Spinal cord (tissue), 10 donors: ENCODE results near the gene TMEM147. TPM values are rescaled to one million over a fixed set of nuclear protein-coding genes. Genes with fewer than 3 reads are reported as not detected.
"Not testable (repeated sequence)": the region's sequence is repeated elsewhere in the genome, so short reads cannot be mapped to it uniquely, and the experiment has no call there.

ENCODE experiments used
- DNase-seq, 6 donors: peaks; one replicate each; pipeline versions ENCODE4 v3.0.0 to v3.0.0-alpha.2; 2013 to 2015; ENCODE audit warnings: low spot score in 6 of 6, low read depth in 4 of 6
- H3K27ac ChIP-seq: one replicate; pipeline ENCODE4 v1.5.1; 2013; ENCODE audit warnings: low read depth, low read length, control low read depth
- H3K27me3 ChIP-seq: one replicate; pipeline ENCODE4 v1.6.1; 2013; ENCODE audit warnings: low read length; ENCODE audit not compliant: control insufficient read depth, insufficient read depth
- H3K36me3 ChIP-seq: one replicate; pipeline ENCODE4 v1.6.1; 2013; ENCODE audit warnings: low read length; ENCODE audit not compliant: control insufficient read depth, insufficient read depth
- H3K4me1 ChIP-seq: one replicate; pipeline ENCODE4 v1.6.1; 2013; ENCODE audit warnings: low read length; ENCODE audit not compliant: control insufficient read depth, insufficient read depth
- H3K4me3 ChIP-seq: one replicate; pipeline ENCODE4 v1.5.1; 2013; ENCODE audit warnings: low read depth, low read length, control low read depth
- H3K9me3 ChIP-seq: one replicate; pipeline ENCODE4 v1.6.1; 2013; ENCODE audit warnings: low read length; ENCODE audit not compliant: control insufficient read depth, insufficient read depth
- WGBS: methylation state at CpG from one replicate; pipeline ENCODE4 v1.1.5; 2013; ENCODE audit warnings: missing lambda C conversion rate; ENCODE audit not compliant: insufficient coverage; 5-methylcytosine and 5-hydroxymethylcytosine counted together
- polyA plus RNA-seq, 2 donors: library from polyadenylated mRNA; unstranded; fragments of 120-200 nt; gene quantifications; one replicate each; pipeline ENCODE4 v1.2.1, GENCODE V29; 2013; ENCODE audit not compliant: insufficient read length in 2 of 2
- total RNA-seq, 2 donors: library from RNA; depleted of rRNA in 1 of 2; stranded (reverse); fragments of 120-200 nt in 1 of 2; fragments of >200 nt in 1 of 2; gene quantifications; one replicate each; pipeline versions ENCODE4 v1.2.3 to v1.2.4, GENCODE V29; 2013 to 2014
- donor health status: healthy.

TMEM147 gene
- total and polyA plus RNA-seq, 4 donors, result 58.2 to 126 (median 109) TPM

DNA sequence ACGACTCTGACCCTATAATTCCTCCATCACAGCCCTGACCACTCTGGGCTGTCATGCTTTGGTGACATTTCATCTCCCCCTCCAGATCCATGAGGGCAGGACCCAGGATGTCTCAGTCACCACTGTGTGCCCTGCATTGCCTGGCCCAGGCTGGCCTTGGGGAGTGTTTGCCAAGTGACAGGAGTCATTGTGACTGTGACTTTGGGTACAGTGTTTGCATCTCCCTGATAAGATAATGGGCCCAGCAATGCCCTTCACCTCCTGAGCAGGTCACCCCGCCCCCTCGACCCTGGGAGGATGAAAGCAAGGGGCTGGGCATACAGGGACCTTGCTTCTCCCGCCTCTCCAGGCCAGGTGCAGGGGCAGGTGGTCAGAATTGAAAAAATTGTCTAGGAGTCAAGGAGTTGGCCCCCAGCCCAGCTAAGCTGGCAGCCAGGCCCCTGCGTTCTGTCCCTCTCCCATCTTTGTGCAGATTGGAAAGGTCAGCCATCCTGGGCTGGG, 23.9 kb downstream of the TMEM147 start:
- Histone ChIP-seq H3K27ac (no peak overlapping the region), H3K9me3 (no peaks in the 10 kb centered on the region), H3K4me1 (no peaks in the 10 kb centered on the region), H3K27me3 (no peaks in the 10 kb centered on the region), H3K4me3 (no peak overlapping the region), H3K36me3 (no peaks in the 10 kb centered on the region)
- WGBS, result 64% methylated on average over 5 of the region's 5 CpGs
- DNase-seq, result no peak

DNA sequence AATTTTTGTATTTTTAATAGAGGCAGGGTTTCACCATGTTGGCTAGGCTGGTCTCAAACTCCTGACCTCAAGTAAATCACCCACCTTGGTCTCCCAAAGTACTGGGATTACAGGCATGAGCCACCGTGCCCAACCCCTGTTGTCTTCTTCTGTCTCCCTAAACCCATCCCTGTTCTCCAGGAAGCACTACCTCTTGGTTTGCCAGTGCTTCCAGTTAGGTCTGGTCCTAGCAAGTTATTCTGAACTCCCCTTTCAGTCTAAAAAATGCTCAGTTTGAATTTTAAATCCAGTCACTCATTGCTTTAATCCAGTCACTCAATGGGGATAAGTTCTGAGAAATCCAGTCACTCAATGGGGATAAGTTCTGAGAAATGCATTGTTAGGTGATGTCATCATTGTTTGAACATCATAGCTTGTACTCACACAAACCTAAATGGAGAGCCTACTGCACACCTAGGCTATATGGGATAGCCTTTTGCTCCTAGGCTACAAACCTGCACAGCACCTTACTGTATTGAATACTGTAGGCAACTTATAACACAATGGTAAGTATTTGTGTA, 26.1 kb downstream of the TMEM147 start:
- no peaks in the 10 kb centered on the region for H3K36me3 ChIP-seq
- DNase-seq, result no peak
- no peak overlapping the region for H3K27ac ChIP-seq
- WGBS, result 87% methylated on average over 1 of the region's 1 CpG
- no peaks in the 10 kb centered on the region for H3K4me1 ChIP-seq
- peaks cover 4% of the 10 kb centered on the region for H3K9me3 ChIP-seq
- no peaks in the 10 kb centered on the region for H3K27me3 ChIP-seq
- no peak overlapping the region for H3K4me3 ChIP-seq

DNA sequence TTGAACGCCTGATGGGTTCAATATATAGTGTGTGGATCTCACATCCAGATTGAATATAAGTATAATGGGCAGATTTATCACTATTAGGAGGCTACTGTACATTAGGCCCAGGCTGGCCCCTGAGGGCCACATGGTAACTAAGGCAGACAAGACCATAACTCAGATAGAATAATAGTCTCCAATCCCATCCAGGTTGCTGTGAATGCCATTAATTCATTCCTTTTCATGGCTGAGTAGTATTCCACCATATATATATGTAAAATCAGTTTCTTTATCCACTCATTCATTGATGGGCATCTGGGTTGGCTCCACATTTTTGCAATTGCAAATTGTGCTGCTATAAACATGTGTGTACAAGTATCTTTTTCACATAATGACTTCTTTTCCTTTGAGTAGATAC, 32.5 kb downstream of the TMEM147 start:
- WGBS, result no CpG with 5 or more reads among the region's 1 CpG
- no peak for DNase-seq
- no peak overlapping the region for H3K27ac ChIP-seq
- no peaks in the 10 kb centered on the region for H3K36me3 ChIP-seq
- H3K4me3 ChIP-seq, result no peak overlapping the region
- H3K9me3 ChIP-seq, result peaks cover 7% of the 10 kb centered on the region
- no peaks in the 10 kb centered on the region for H3K4me1 ChIP-seq
- H3K27me3 ChIP-seq, result no peaks in the 10 kb centered on the region

DNA sequence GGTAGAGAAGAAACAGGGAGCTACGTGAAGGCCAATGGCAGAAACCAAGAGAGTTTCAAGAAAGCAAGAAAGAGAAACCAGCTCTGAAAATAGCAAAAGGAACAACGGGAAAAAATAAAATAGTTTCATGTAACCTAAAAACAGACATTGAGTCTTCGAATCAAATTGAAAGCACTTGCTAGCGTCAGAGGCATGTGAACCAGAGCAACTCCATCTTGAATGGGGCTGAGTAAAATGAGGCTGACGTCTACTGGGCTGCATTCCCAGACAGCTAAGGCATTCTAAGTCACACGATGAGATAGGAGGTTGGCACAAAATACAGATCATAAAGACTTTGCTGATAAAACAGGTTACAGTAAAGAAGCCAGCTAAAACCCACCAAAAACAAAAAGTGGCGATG, 33.3 kb downstream of the TMEM147 start:
- H3K27ac ChIP-seq, result no peak overlapping the region
- no peak overlapping the region for H3K4me3 ChIP-seq
- peaks cover 7% of the 10 kb centered on the region for H3K9me3 ChIP-seq
- H3K36me3 ChIP-seq, result no peaks in the 10 kb centered on the region
- 71% methylated on average over 6 of the region's 7 CpGs for WGBS
- DNase-seq, result peak in 1 of 6 donors; percentile 32
- no peaks in the 10 kb centered on the region for H3K27me3 ChIP-seq
- H3K4me1 ChIP-seq, result no peaks in the 10 kb centered on the region

DNA sequence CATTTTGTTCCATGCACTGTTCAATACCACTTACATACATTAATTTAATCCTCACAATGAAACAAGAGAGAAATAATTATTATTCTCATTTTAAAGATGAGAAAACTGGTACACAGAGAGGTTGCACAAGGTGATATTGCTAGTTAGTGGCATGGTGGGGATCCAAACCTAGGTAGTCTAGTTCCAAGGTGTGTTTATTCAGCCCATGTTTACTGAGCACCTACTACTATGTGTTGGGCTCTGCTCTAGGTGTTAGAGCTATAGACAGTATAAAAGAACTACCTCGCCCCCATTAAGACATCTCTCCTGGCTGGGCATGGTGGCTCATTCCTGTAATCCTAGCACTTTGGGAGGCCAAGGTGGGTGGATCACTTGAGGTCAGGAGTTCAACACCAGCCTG, 37.3 kb downstream of the TMEM147 start:
- no CpG with 5 or more reads among the region's 1 CpG for WGBS
- Histone ChIP-seq H3K27ac (no peak overlapping the region), H3K4me3 (no peak overlapping the region)

DNA sequence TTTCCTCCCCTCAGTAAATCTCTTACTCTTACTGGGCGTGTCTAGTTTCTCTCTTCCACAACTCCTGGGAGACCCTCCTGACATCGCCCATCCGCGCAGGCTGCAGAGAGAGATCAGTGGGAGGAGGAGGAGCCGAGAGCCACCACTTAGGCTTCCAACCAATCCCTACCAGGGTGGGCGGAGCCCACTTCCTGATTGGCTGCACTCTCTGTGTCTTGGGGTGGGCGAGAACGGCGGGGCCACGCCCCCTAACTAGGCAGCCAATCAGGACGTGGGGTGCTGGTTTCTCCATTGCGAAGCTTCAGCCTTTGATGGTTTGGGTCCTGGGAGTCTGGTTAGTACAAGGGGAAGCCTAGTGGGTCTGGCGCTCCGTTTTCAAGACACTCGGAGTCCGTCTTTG, 40.4 kb downstream of the TMEM147 start, which contains the start of gene PMIS2:
TSS of gene PMIS2 (plus strand) at position 326 of the 400 bp plus-strand sequence. CDS start 87 bp downstream, outside the sequence.
- no peaks in the 10 kb centered on the region for H3K9me3 ChIP-seq
- no peaks in the 10 kb centered on the region for H3K36me3 ChIP-seq
- DNase-seq, result peak in 1 of 6 donors; percentile 15
- no peak within 1 kb of the TSS for H3K4me3 ChIP-seq
- 43% methylated on average over 5 of the region's 16 CpGs for WGBS
- H3K27me3 ChIP-seq, result no peaks in the 10 kb centered on the region
- no peaks in the 10 kb centered on the region for H3K4me1 ChIP-seq
- H3K27ac ChIP-seq, result no peak within 1 kb of the TSS

More for the DNA sequence above, 37.3 kb downstream of the TMEM147 start:
- H3K27me3 ChIP-seq, result no peaks in the 10 kb centered on the region
- H3K4me1 ChIP-seq, result no peaks in the 10 kb centered on the region
- no peaks in the 10 kb centered on the region for H3K36me3 ChIP-seq
- no peaks in the 10 kb centered on the region for H3K9me3 ChIP-seq
- no peak for DNase-seq

DNA sequence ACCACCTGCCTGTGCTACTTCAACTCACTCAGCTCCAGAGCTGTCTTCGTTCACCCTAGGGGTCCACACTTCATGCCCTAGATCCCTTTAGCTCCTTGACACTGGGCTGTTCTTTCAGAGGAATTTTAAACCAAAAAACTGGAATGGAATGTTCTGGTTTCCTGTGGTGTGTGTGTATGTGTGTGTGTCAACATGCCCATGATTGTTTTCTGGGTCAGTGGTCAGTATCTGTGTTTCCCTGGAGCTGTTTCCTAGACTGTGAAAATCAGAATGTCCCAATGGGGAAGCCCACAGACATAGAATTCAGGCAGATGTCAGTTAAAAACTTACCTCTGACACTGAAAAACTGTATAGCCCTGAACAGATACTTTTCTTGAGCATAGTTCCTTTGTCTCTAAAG, 41.9 kb downstream of the TMEM147 start:
- no peak for DNase-seq
- WGBS, result no CpG with 5 or more reads among the region's 1 CpG
- Histone ChIP-seq H3K27ac (no peak overlapping the region), H3K9me3 (no peaks in the 10 kb centered on the region), H3K36me3 (no peaks in the 10 kb centered on the region), H3K4me3 (no peak overlapping the region), H3K27me3 (no peaks in the 10 kb centered on the region), H3K4me1 (no peaks in the 10 kb centered on the region)

DNA sequence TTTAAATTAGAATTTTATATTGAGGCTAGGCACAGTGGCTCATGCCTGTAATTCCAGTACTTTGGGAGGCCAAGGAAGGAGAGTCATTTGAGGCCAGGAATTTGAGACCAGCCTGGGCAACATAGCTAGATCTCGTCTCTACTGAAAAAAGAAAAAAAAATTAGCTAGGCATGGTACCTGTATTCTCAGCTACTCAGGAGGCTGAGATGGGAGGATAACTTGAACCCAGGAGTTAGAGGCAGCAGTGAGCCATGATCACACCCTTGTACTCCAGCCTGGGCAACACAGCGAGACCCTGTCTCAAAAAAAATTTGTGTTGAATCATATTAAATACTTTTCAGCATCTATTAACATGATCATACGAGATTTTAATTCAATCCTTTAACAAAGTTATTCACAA, 45.4 kb downstream of the TMEM147 start:
- H3K36me3 ChIP-seq, result no peaks in the 10 kb centered on the region
- no peaks in the 10 kb centered on the region for H3K9me3 ChIP-seq
- H3K4me1 ChIP-seq, result no peaks in the 10 kb centered on the region
- no peak for DNase-seq
- WGBS, result 60% methylated on average over 1 of the region's 3 CpGs
- no peak overlapping the region for H3K4me3 ChIP-seq
- H3K27ac ChIP-seq, result no peak overlapping the region
- H3K27me3 ChIP-seq, result no peaks in the 10 kb centered on the region

DNA sequence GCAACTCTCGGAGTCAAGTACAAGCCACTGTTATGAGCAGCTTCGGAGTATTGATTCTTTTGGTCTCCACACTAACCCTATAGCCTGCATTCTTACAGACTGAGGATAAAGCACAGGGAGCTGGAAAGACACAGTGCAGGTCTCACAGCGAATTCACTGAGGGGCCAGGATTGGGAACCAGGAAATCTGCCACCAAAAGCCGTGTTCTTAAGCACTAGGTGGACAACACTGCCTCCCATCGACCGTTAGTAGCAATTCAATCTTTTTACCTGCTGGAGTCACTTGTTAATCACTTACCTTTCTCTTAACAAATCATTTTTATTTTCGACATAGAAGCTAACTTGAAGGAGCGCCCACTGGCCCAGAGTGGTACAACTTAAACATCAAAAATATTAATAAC, 46.8 kb downstream of the TMEM147 start:
- H3K4me3 ChIP-seq, result no peak overlapping the region
- 18% methylated on average over 5 of the region's 8 CpGs for WGBS
- H3K9me3 ChIP-seq, result no peaks in the 10 kb centered on the region
- DNase-seq, result peak in 2 of 6 donors; percentile 26 to 47
- H3K27me3 ChIP-seq, result no peaks in the 10 kb centered on the region
- no peak overlapping the region for H3K27ac ChIP-seq
- H3K36me3 ChIP-seq, result no peaks in the 10 kb centered on the region
- H3K4me1 ChIP-seq, result no peaks in the 10 kb centered on the region

DNA sequence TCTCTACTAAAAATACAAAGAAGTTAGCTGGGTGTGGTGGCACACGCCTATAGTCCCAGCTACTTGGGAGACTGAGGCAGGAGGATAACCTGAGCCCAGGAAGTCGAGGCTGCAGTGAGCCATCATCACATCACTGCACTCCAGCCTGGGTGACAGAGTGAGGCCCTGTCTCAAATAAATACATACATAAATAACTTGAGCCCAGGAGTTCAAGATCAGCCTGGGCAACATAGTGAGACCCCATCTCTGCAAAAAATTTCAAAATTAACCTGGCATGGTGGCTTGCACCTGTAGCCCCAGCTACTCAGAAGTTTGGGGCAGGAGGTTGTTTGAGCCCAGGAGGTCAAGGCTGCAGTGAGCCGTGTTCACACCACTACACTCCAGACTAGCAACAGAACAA, 49.6 kb downstream of the TMEM147 start:
- not testable (repeated sequence) for H3K4me3 ChIP-seq, H3K9me3 ChIP-seq, H3K27me3 ChIP-seq, H3K4me1 ChIP-seq, H3K36me3 ChIP-seq, H3K27ac ChIP-seq, DNase-seq
- 79% methylated on average over 2 of the region's 3 CpGs for WGBS
